Panc1 (cell line): ENCODE data around the gene DNM1L.

ENCODE experiments used
- POLR2AphosphoS5 ChIP-seq: IDR thresholded peaks from 2 replicates; pipeline ENCODE4 v1.6.1; 2012; ENCODE audit warnings: mild to moderate bottlenecking, low read depth, low read length, moderate library complexity
- SIN3A ChIP-seq: IDR thresholded peaks from 2 replicates; pipeline ENCODE4 v1.6.1; 2012; ENCODE audit warnings: low read depth, mild to moderate bottlenecking, low read length, moderate library complexity, borderline replicate concordance; ENCODE audit not compliant: insufficient read depth
- TCF7L2 ChIP-seq: IDR thresholded peaks from 2 replicates; pipeline ENCODE4 v1.6.1; 2011; ENCODE audit warnings: mild to moderate bottlenecking, low read depth, low read length, inconsistent platforms
- TF ChIP-seq, protein P1 (sequence below): fragments of 450-650 bp; IDR thresholded peaks from 2 replicates; pipeline ENCODE4 v1.5.1; 2017; ENCODE audit warnings: mild to moderate bottlenecking
- TF ChIP-seq, protein P2 (sequence below), 2 experiments: IDR thresholded peaks; 2 replicates each; pipeline ENCODE4 v1.6.1; 2011 to 2012; ENCODE audit warnings: low read depth in 2 of 2, control low read depth in 1 of 2, low read length in 1 of 2, mild to moderate bottlenecking in 1 of 2, moderate library complexity in 1 of 2; ENCODE audit not compliant: insufficient read depth in 1 of 2

DNA sequence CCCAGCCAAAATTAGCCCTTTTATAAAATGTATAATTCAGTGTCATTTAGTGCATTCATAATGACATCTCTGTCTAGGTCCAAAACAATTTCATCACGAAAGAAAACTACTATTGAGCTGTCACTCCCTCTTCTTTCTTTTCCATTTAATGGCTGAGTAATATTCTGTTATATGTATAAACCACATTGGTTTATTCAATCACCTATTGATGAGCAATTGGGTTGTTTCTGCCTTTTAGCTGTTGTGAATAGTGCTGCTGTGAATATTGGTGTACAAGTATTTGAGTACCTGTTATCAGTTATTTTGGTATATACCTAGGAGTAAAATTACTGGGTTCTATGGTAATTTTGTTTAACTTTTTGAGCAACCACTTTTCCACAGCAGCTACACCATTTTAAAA, 7.2 kb downstream of the DNM1L start:
- TF ChIP-seq POLR2AphosphoS5 = no peak
- TF ChIP-seq, protein P1, sequence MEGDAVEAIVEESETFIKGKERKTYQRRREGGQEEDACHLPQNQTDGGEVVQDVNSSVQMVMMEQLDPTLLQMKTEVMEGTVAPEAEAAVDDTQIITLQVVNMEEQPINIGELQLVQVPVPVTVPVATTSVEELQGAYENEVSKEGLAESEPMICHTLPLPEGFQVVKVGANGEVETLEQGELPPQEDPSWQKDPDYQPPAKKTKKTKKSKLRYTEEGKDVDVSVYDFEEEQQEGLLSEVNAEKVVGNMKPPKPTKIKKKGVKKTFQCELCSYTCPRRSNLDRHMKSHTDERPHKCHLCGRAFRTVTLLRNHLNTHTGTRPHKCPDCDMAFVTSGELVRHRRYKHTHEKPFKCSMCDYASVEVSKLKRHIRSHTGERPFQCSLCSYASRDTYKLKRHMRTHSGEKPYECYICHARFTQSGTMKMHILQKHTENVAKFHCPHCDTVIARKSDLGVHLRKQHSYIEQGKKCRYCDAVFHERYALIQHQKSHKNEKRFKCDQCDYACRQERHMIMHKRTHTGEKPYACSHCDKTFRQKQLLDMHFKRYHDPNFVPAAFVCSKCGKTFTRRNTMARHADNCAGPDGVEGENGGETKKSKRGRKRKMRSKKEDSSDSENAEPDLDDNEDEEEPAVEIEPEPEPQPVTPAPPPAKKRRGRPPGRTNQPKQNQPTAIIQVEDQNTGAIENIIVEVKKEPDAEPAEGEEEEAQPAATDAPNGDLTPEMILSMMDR = no peak
- TF ChIP-seq SIN3A = no peak
- TF ChIP-seq, protein P2, sequence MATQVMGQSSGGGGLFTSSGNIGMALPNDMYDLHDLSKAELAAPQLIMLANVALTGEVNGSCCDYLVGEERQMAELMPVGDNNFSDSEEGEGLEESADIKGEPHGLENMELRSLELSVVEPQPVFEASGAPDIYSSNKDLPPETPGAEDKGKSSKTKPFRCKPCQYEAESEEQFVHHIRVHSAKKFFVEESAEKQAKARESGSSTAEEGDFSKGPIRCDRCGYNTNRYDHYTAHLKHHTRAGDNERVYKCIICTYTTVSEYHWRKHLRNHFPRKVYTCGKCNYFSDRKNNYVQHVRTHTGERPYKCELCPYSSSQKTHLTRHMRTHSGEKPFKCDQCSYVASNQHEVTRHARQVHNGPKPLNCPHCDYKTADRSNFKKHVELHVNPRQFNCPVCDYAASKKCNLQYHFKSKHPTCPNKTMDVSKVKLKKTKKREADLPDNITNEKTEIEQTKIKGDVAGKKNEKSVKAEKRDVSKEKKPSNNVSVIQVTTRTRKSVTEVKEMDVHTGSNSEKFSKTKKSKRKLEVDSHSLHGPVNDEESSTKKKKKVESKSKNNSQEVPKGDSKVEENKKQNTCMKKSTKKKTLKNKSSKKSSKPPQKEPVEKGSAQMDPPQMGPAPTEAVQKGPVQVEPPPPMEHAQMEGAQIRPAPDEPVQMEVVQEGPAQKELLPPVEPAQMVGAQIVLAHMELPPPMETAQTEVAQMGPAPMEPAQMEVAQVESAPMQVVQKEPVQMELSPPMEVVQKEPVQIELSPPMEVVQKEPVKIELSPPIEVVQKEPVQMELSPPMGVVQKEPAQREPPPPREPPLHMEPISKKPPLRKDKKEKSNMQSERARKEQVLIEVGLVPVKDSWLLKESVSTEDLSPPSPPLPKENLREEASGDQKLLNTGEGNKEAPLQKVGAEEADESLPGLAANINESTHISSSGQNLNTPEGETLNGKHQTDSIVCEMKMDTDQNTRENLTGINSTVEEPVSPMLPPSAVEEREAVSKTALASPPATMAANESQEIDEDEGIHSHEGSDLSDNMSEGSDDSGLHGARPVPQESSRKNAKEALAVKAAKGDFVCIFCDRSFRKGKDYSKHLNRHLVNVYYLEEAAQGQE (IDR thresholded peaks at IDR 0.05; ENCODE audit: insufficient read depth in 1 of 2, low read depth in 2 of 2, low read length in 1 of 2) = no peak
- TF ChIP-seq TCF7L2 = no peak
